GM12865 (cell line): ENCODE results near the gene WSB1.

ENCODE experiments used
- DNase-seq: peaks from one replicate; pipeline ENCODE4 v3.0.0; 2010; ENCODE audit warnings: low read depth
- H3K4me3 ChIP-seq: 2 replicates; pipeline ENCODE4 v1.5.1; 2011; ENCODE audit warnings: mild to moderate bottlenecking, low read depth, low read length, control low read depth
- CTCF ChIP-seq: IDR thresholded peaks from 2 replicates; pipeline ENCODE4 v1.5.1; 2011; ENCODE audit warnings: low read length, control low read depth, low read depth, inconsistent platforms; ENCODE audit not compliant: insufficient read depth; ENCODE audit errors: missing control alignments

Gene WSB1

GRCh38 chr17:27357236-27357635 lies 63.3 kb downstream of the WSB1 start:
- no peak for TF ChIP-seq CTCF
- DNase-seq, result no peak
- H3K4me3 ChIP-seq, result no peak overlapping the region

- no peak for TF ChIP-seq CTCF
- H3K4me3 ChIP-seq, result no peak overlapping the region
- no peak for DNase-seq
Measured at GRCh38 chr17:27360507-27360906, 66.6 kb downstream of the WSB1 start.

- no peak for DNase-seq
- TF ChIP-seq CTCF, result no peak
- H3K4me3 ChIP-seq, result no peak overlapping the region
Measured at GRCh38 chr17:27361695-27362094, 67.8 kb downstream of the WSB1 start.

GRCh38 chr17:27362503-27362902 lies 68.6 kb downstream of the WSB1 start:
- no peak for DNase-seq
- TF ChIP-seq CTCF, result no peak
- H3K4me3 ChIP-seq, result no peak overlapping the region

GRCh38 chr17:27362909-27363308 lies 69.0 kb downstream of the WSB1 start:
- no peak for TF ChIP-seq CTCF
- no peak for DNase-seq

GRCh38 chr17:27363326-27363725 lies 69.4 kb downstream of the WSB1 start:
- TF ChIP-seq CTCF, result no peak
- no peak overlapping the region for H3K4me3 ChIP-seq
- no peak for DNase-seq

More at GRCh38 chr17:27362909-27363308, 69.0 kb downstream of the WSB1 start:
- no peak overlapping the region for H3K4me3 ChIP-seq
